HFF-Myc (cell line): ENCODE measurements around the gene SYNE2.

Source experiments
- DNase-seq: peaks from one replicate; pipeline ENCODE4 v3.0.0-alpha.2; 2011; ENCODE audit warnings: low read depth; ENCODE audit errors: extremely low read depth
- H3K4me3 ChIP-seq: replicated peaks from 2 replicates; pipeline ENCODE4 v1.5.1; 2011; ENCODE audit warnings: low read depth, mild to moderate bottlenecking, control low read depth, low read length
- TF ChIP-seq, protein P1 (sequence below): IDR thresholded peaks from 2 replicates; pipeline ENCODE4 v1.5.1; 2012; ENCODE audit warnings: mild to moderate bottlenecking, low read depth, low read length, control low read depth; ENCODE audit errors: missing control alignments

The SYNE2 gene

DNA sequence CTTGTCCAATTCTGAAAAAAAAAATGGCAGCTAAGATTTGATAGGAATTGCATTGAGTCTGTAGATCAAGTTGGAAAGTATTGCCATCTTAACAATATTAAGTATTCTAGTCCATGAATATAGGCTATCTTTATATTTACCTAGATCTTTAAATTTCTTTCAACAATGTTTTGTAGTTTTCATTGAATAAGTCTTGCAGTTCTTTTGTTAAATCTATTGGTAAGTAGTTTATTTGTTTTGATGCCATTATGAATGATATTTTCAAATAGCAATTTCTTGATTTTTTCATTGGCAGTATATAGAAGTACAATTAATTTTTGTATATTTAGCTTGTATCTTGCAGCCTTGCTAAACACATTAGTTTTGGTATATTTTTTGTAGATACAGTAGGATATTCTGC is 71.6 kb downstream of the SYNE2 start:
- TF ChIP-seq, protein P1, sequence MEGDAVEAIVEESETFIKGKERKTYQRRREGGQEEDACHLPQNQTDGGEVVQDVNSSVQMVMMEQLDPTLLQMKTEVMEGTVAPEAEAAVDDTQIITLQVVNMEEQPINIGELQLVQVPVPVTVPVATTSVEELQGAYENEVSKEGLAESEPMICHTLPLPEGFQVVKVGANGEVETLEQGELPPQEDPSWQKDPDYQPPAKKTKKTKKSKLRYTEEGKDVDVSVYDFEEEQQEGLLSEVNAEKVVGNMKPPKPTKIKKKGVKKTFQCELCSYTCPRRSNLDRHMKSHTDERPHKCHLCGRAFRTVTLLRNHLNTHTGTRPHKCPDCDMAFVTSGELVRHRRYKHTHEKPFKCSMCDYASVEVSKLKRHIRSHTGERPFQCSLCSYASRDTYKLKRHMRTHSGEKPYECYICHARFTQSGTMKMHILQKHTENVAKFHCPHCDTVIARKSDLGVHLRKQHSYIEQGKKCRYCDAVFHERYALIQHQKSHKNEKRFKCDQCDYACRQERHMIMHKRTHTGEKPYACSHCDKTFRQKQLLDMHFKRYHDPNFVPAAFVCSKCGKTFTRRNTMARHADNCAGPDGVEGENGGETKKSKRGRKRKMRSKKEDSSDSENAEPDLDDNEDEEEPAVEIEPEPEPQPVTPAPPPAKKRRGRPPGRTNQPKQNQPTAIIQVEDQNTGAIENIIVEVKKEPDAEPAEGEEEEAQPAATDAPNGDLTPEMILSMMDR, result no peak
- DNase-seq, result no peak

DNA sequence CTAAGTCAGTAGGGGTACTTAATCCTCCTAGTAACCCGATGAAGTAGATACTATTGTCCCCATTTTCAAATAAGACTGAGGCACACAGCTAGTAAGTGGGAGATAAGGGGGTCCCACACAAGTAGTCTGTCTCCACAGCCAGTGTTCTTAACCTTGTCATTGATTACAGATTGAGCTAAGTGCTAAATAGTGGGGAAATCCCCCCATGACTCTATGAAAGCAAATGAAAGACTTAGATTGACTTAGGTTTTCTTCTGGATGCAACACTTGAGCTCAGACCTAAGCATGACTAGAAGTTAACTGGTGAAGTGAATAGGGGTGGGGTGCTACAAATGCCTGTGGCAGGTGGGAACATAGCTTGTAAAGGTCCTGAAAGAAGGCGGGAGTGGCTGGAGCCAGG is 73.8 kb downstream of the SYNE2 start:
- H3K4me3 ChIP-seq, result no peak overlapping the region
- DNase-seq, result no peak
- TF ChIP-seq, protein P1, result no peak

More for the DNA sequence above, 71.6 kb downstream of the SYNE2 start:
- no peak overlapping the region for H3K4me3 ChIP-seq

DNA sequence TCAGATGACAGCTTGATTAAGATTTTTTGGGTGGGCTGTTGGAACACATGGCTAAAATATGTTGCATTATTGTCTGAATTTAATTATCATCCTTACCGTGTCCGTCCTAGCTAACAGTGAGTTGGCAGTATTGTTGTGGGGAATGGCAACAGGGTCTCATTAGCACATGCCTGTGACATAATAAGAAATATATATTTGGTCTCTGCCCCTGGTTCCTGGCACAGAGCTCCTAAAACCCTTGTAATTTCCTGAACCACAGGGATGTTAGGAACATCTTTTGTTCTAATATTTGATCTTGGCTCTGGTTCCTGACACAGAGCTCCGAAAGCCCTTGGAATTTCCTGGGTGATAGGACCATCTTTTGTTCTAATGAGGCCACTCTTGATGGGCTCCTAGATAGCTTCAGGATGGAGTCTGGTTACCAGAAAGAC is 76.0 kb downstream of the SYNE2 start:
- no peak for DNase-seq
- TF ChIP-seq, protein P1, result no peak
- H3K4me3 ChIP-seq, result no peak overlapping the region

DNA sequence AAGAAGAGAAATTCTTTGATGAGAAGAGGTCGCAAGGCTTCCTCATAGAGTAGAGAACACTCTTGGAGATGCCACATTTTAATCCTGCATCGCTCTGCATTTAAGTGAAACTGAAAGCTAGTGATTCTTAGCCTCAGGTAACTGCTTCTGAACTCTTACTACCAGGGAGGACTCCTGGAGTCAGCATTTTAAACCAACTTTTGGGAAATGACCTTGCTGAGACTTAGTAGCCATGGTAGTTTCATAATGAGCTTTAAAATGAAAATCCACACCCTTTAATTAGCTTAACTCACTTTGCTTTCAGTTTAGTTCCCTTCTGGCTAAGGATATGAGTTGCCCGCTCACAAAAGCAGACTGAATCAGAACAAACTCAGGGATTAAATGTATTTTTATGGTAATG is 80.3 kb downstream of the SYNE2 start:
- no peak for DNase-seq
- TF ChIP-seq, protein P1, result no peak
- no peak overlapping the region for H3K4me3 ChIP-seq

DNA sequence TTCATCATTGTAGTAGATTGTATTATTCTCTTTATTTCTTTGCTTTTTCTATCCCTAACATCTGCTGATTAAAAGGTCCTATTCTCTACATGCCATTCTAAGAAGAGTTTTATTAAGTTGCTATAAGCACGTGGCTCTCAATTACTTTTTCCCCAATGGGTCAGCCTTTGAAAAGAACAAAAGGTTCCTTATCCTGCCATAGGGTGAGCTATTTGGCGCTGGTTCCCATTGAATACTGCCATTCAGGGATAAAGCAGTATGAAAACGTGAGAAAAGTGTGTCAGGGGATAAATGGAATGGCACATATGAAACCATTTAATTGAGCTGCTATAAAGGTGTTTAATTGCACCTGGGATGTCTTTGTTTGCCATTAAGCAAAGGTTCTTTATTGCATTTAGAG is 80.9 kb downstream of the SYNE2 start:
- TF ChIP-seq, protein P1, result no peak

DNA sequence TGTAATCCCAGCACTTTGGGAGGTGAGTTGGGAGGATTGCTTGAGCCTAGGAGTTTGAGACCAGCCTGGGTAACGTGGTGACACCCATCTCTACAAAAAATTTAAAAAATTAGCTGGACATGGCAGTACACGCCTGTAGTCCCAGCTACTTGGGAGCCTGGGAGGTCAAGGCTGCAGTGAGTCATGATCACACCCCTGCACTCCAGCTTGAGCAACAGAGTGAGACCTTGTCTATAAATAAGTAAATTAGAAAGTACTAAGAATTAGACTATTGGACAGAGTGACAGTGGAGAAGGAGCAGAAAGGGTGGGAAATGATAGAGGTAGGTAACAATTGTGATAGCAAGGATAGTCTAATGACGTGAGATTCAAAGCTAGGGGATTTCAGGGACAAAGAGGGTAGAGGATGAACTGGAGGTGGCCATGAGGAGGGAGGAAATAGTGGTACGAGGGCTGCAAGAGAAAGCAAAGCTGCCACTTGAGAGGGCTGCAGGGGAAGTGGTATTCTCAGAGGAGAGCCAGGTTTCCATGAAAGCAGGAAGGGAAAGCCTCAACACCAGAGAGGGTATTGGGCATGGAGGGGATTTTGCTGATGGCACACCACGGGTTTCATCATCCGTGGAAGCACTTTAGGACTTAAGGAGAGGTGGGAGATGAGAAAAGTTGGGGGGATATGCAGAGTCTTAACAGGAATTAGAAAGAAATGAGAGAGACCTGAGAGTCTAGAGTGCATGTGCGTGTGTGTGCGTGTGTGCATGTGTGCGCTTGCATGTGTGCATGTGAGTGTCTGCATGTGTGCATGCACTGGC is 85.6 kb downstream of the SYNE2 start:
- TF ChIP-seq, protein P1, result no peak
- DNase-seq, result no peak
- H3K4me3 ChIP-seq, result no peak overlapping the region

More for the DNA sequence above, 80.9 kb downstream of the SYNE2 start:
- DNase-seq, result no peak
- no peak overlapping the region for H3K4me3 ChIP-seq

DNA sequence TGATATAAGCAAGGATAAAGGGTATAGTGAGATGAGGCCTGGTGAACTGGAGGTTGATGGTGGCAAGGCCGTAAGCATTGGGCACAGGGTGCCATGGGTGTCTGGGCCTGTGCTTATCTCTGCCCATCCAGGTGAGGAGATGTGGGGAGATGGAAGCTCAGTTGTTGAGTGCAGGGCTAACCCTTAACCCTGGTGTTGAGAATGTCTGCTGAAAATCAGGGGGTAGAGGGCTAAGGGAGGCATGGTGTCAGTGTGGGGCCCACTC is 86.1 kb downstream of the SYNE2 start:
- TF ChIP-seq, protein P1, result no peak
- DNase-seq, result no peak
- no peak overlapping the region for H3K4me3 ChIP-seq
